Glutamatergic neuron (in vitro differentiated cells): ENCODE results near the gene TADA2B. TPM values are rescaled to one million over a fixed set of nuclear protein-coding genes. Genes with fewer than 3 reads are reported as not detected.

Experiments
- DNase-seq: peaks from one replicate; pipeline ENCODE4 v3.0.0; 2022
- H3K27ac Mint-ChIP-seq: one replicate; pipeline ENCODE4 v1.8.0; 2020; ENCODE audit warnings: mild to moderate bottlenecking, mixed read lengths, inconsistent platforms; ENCODE audit not compliant: unreplicated experiment
- H3K27me3 Mint-ChIP-seq: one replicate; pipeline ENCODE4 v1.8.0; 2020; ENCODE audit warnings: mild to moderate bottlenecking, moderate library complexity, mixed read lengths, inconsistent platforms; ENCODE audit not compliant: unreplicated experiment
- H3K36me3 Mint-ChIP-seq: one replicate; pipeline ENCODE4 v1.8.0; 2020; ENCODE audit warnings: mild to moderate bottlenecking, mixed read lengths, inconsistent platforms; ENCODE audit not compliant: unreplicated experiment
- H3K4me1 Mint-ChIP-seq: one replicate; pipeline ENCODE4 v1.8.0; 2020; ENCODE audit warnings: mild to moderate bottlenecking, low read depth, mixed read lengths, inconsistent platforms; ENCODE audit not compliant: unreplicated experiment
- H3K4me3 Mint-ChIP-seq: one replicate; pipeline ENCODE4 v1.8.0; 2020; ENCODE audit warnings: mild to moderate bottlenecking, mixed read lengths, inconsistent platforms; ENCODE audit not compliant: unreplicated experiment
- H3K9me3 Mint-ChIP-seq: one replicate; pipeline ENCODE4 v1.8.0; 2020; ENCODE audit warnings: mild to moderate bottlenecking, moderate library complexity, mixed read lengths, inconsistent platforms; ENCODE audit not compliant: unreplicated experiment
- CTCF ChIP-seq: fragments of 200-600 bp; sonication (generic); IDR thresholded peaks from one replicate; pipeline ENCODE4 v1.5.0; 2021; ENCODE audit not compliant: partially characterized antibody, unreplicated experiment
- total RNA-seq: library from RNA; stranded (reverse); fragmentation: NEBNext Ultra II Directional; extraction: Animal tissue kit (Norgen Biotek cat#: 25700); gene quantifications from one replicate; pipeline ENCODE4 v1.2.1, GENCODE V29; 2021; ENCODE audit not compliant: unreplicated experiment

TADA2B gene
- total RNA-seq, 1 donor from 2014 or later, result 14.3 TPM

- Mint-ChIP-seq H3K27me3 (peaks cover 6% of the 10 kb centered on the region), H3K9me3 (peaks cover 7% of the 10 kb centered on the region), H3K4me3 (peak overlapping the region; percentile 86), H3K4me1 (peaks cover 7% of the 10 kb centered on the region), H3K36me3 (peaks cover 4% of the 10 kb centered on the region), H3K27ac (no peak overlapping the region)
- no peak for TF ChIP-seq CTCF
- DNase-seq, result no peak
Observed at GRCh38 chr4:7066493-7066892, 23.3 kb downstream of the TADA2B start.

DNA sequence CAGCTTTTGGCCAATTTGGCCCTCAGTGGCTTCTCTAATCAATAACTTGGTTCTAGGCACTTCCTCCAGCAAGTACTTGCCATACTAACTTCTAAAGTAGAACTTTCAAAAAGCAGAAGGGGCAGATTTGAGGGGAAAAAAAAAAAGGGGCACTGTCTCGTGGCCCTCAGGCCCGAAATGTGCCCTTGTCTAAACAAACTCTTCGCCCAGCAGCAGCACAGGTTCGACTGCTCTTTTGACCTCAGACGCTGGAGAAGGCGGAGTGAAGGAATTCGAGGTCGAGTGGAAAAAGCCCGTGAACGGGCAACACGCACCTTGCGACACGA is 23.9 kb downstream of the TADA2B start:
- H3K27me3 Mint-ChIP-seq, result peaks cover 6% of the 10 kb centered on the region
- no peaks in the 10 kb centered on the region for H3K36me3 Mint-ChIP-seq
- H3K4me3 Mint-ChIP-seq, result peak overlapping the region; percentile 86

DNA sequence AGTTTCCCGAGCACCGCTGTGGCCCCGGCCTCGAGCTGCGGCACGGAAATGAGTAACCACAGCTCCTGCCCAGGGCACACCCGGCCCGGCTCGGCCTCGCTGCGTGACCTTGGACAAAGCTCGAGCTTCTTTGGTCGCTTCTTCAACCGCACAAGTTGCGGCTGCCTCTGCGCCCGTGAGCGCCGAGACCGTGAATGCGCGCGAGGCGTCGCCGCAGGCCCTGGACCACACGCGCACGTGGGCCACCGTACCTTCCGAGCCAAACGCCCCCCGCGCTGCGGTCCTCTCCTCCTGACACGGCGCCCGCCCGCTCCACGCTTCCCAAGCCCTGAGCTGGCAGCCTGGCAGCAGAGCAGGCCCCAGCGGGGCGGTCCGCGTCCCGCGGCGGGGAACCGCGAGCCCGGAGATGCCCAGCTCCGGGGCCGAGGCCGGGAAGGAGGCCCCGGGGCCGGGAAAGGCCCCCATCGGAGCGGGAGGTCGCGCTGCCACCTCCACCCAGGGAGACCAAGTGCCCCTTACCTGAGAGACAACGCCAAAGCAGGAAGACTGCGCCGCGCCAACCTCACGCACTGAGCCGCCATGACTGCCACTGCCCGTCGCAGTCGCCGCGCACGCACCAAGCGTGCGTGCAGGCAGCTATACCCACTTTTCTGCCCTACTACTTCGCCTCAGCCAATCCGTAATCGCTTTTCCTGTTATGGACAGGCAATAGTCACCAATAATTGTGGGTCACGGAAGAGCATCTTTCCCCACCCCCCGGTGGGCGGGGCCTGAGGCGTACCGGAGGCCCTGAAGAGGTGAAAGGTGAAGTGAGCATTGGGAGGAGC is 24.5 kb downstream of the TADA2B start, which contains the start of gene GRPEL1:
TSS of gene GRPEL1 (minus strand) at position 613 of the 827 bp plus-strand sequence. CDS start at position 581, 32 bp downstream.
- Mint-ChIP-seq H3K4me3 (peak within 1 kb of the TSS; percentile 93), H3K9me3 (peaks cover 7% of the 10 kb centered on the region), H3K27ac (peak within 1 kb of the TSS; percentile 82), H3K27me3 (peaks cover 7% of the 10 kb centered on the region), H3K36me3 (no peaks in the 10 kb centered on the region), H3K4me1 (peaks cover 7% of the 10 kb centered on the region)
- TF ChIP-seq CTCF, result no peak
- no peak for DNase-seq

More for the DNA sequence above, 23.9 kb downstream of the TADA2B start:
- DNase-seq, result no peak
- no peak for TF ChIP-seq CTCF
- peaks cover 7% of the 10 kb centered on the region for H3K4me1 Mint-ChIP-seq
- H3K9me3 Mint-ChIP-seq, result peaks cover 7% of the 10 kb centered on the region
- peak overlapping the region; percentile 52 for H3K27ac Mint-ChIP-seq

- no peak for TF ChIP-seq CTCF
- H3K4me1 Mint-ChIP-seq, result peaks cover 7% of the 10 kb centered on the region
Observed at GRCh38 chr4:7068279-7068842, 25.2 kb downstream of the TADA2B start.

GRCh38 chr4:7068883-7069282 is 25.7 kb downstream of the TADA2B start:
- Mint-ChIP-seq H3K4me1 (peaks cover 7% of the 10 kb centered on the region), H3K36me3 (no peaks in the 10 kb centered on the region), H3K27ac (peak overlapping the region; percentile 82), H3K9me3 (peaks cover 7% of the 10 kb centered on the region), H3K4me3 (peak overlapping the region; percentile 93), H3K27me3 (peaks cover 8% of the 10 kb centered on the region)
- TF ChIP-seq CTCF, result no peak
- DNase-seq, result no peak

More at GRCh38 chr4:7068279-7068842, 25.2 kb downstream of the TADA2B start:
- H3K4me3 Mint-ChIP-seq, result peak overlapping the region; percentile 93
- H3K27me3 Mint-ChIP-seq, result peaks cover 8% of the 10 kb centered on the region
- DNase-seq, result peak; percentile 100
- no peaks in the 10 kb centered on the region for H3K36me3 Mint-ChIP-seq
- peaks cover 7% of the 10 kb centered on the region for H3K9me3 Mint-ChIP-seq
- peak overlapping the region; percentile 82 for H3K27ac Mint-ChIP-seq
